ENCODE data around the gene RNGTT. TPM values are rescaled to one million over a fixed set of nuclear protein-coding genes. Genes with fewer than 3 reads are reported as not detected.

The RNGTT gene
- total and polyA plus RNA-seq, 2 experiments from 2014 or later, result 7.4 to 15.6 TPM

DNA sequence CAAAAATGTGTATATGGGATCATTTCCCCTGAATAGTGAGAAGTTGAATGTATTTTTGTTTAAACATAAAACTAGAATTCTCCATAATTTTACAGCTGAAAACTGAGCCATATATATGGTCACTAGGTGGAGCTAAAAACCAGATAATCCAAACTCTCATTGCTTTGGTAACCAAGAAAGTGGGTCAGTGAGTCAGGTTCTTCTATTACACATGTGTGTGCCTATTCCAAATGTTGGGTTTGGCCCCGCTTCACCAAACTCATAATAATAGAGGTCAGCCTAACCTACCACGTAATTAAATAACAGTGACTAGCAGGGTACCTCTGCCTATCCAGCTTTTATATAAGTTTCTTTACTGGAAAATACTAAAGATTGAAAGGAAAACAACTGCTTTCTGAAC, 19.3 kb upstream of the RNGTT start:
- Histone ChIP-seq H3K4me1 (ENCODE audit: insufficient read depth) (no peaks in the 10 kb centered on the region), H2AFZ (no peak overlapping the region), H3K9me2 (replicated peaks; ENCODE audit: insufficient read depth) (no peaks in the 10 kb centered on the region), H3K9me3 (ENCODE audit: low read depth) (no peaks in the 10 kb centered on the region), H3K4me2 (peak overlapping the region; percentile 29), H3K4me3 (no peak overlapping the region), H3K27me3 (no peaks in the 10 kb centered on the region), H4K20me1 (ENCODE audit: insufficient read depth, poor library complexity, severe bottlenecking) (no peaks in the 10 kb centered on the region), H3K79me2 (no peaks in the 10 kb centered on the region), H3K27ac (no peak overlapping the region), H3K36me3 (replicated peaks; ENCODE audit: insufficient read depth, low read depth) (no peaks in the 10 kb centered on the region)
- WGBS (ENCODE audit: low lambda C conversion rate, missing lambda C conversion rate), result 0% methylated on average over 2 of the region's 2 CpGs
- TF ChIP-seq, protein P1, sequence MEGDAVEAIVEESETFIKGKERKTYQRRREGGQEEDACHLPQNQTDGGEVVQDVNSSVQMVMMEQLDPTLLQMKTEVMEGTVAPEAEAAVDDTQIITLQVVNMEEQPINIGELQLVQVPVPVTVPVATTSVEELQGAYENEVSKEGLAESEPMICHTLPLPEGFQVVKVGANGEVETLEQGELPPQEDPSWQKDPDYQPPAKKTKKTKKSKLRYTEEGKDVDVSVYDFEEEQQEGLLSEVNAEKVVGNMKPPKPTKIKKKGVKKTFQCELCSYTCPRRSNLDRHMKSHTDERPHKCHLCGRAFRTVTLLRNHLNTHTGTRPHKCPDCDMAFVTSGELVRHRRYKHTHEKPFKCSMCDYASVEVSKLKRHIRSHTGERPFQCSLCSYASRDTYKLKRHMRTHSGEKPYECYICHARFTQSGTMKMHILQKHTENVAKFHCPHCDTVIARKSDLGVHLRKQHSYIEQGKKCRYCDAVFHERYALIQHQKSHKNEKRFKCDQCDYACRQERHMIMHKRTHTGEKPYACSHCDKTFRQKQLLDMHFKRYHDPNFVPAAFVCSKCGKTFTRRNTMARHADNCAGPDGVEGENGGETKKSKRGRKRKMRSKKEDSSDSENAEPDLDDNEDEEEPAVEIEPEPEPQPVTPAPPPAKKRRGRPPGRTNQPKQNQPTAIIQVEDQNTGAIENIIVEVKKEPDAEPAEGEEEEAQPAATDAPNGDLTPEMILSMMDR (IDR thresholded peaks at IDR 0.05; ENCODE audit: poor library complexity), result peak; percentile 86
- TF ChIP-seq EZH2 (IDR thresholded peaks at IDR 0.05; ENCODE audit: borderline replicate concordance), result no peak
- peak; percentile 71 for DNase-seq (ENCODE audit: low spot score)

DNA sequence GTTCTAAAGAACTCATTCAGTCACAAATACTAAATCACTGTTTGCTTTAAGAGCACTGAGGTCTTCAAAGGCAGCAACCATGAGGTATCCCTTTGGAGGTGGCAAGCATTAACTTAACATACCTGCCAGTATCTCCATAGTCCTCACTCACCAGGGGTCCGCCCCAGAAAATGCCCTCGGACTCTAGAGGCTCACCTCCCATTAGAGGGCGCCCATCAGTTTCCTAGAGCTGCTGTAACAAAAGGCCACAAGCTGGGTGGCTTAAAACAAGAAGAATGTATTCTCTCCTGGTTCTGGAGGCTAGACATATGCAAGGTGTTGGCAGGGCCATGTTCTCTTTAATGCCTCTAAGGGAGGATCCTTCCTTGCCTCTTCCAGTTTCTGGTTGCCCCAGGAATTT, 12.0 kb upstream of the RNGTT start:
- Histone ChIP-seq H3K4me3 (no peak overlapping the region), H3K27ac (no peak overlapping the region), H3K79me2 (no peaks in the 10 kb centered on the region), H3K4me2 (no peak overlapping the region), H3K27me3 (no peaks in the 10 kb centered on the region), H3K36me3 (replicated peaks; ENCODE audit: insufficient read depth, low read depth) (no peaks in the 10 kb centered on the region), H3K9me2 (replicated peaks; ENCODE audit: insufficient read depth) (no peaks in the 10 kb centered on the region), H3K9me3 (ENCODE audit: low read depth) (no peaks in the 10 kb centered on the region), H2AFZ (no peak overlapping the region), H3K4me1 (ENCODE audit: insufficient read depth) (no peaks in the 10 kb centered on the region), H4K20me1 (ENCODE audit: insufficient read depth, poor library complexity, severe bottlenecking) (no peaks in the 10 kb centered on the region)
- 61% methylated on average over 3 of the region's 3 CpGs for WGBS (ENCODE audit: low lambda C conversion rate, missing lambda C conversion rate)
- TF ChIP-seq EZH2phosphoT487 (IDR thresholded peaks at IDR 0.05; ENCODE audit: low read depth, severe bottlenecking, unreplicated experiment), result no peak
- TF ChIP-seq, protein P1 (IDR thresholded peaks at IDR 0.05; ENCODE audit: poor library complexity), result no peak
- no peak for TF ChIP-seq EZH2 (IDR thresholded peaks at IDR 0.05; ENCODE audit: borderline replicate concordance)
- DNase-seq (ENCODE audit: low spot score), result no peak

DNA sequence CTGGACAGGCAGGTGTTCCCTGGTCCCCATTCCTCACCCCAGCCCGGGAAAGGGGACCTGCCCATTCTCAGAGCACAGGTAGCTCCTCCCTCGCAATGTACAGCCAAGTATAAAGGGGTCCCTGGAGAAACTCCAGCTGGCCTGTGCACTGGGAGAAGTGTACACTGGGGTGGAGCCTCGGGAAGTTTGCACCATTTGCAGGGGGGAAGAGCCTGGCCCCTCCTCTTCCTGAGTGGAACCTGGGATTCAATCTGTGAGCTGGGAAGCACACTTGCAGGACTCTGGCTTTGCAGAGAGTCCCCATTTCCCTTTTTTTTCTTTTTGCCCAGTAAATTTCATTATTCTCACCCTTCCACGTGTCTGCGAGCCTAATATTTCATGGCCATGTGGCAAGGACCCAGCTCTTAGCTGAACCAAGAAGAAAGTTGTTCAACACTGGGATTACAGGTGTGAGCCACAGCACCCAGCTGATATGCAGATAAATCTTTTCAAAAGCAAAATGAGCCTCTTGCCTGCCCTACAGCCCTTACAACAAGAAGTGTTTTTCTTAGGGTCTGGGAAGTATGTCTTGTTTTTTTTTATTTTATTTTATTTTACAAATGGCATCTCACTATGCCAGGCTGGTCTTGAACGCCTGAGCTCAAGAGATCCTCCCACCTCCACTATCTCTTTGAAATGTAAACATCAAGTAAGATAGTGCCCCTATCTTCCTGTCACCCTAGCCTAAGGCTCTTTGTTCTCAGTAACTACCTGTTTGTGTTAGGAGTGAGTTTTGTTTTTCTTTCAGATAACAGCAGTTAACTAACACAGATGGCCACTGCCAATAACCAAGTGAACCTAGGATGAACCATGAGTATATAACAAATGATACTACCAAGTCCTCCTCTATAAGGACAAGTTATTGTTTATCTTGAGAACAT, 9.3 kb upstream of the RNGTT start:
- Histone ChIP-seq H3K9me3 (ENCODE audit: low read depth) (peaks cover 3% of the 10 kb centered on the region), H3K27me3 (no peaks in the 10 kb centered on the region), H2AFZ (no peak overlapping the region), H4K20me1 (ENCODE audit: insufficient read depth, poor library complexity, severe bottlenecking) (no peaks in the 10 kb centered on the region), H3K79me2 (no peaks in the 10 kb centered on the region), H3K4me3 (no peak overlapping the region), H3K36me3 (replicated peaks; ENCODE audit: insufficient read depth, low read depth) (no peaks in the 10 kb centered on the region), H3K27ac (no peak overlapping the region), H3K9me2 (replicated peaks; ENCODE audit: insufficient read depth) (no peaks in the 10 kb centered on the region), H3K4me2 (no peak overlapping the region), H3K4me1 (ENCODE audit: insufficient read depth) (no peaks in the 10 kb centered on the region)
- no peak for DNase-seq (ENCODE audit: low spot score)
- TF ChIP-seq EZH2 (IDR thresholded peaks at IDR 0.05; ENCODE audit: borderline replicate concordance) (no peak), EZH2phosphoT487 (IDR thresholded peaks at IDR 0.05; ENCODE audit: low read depth, severe bottlenecking, unreplicated experiment) (no peak)
- TF ChIP-seq, protein P1 (IDR thresholded peaks at IDR 0.05; ENCODE audit: poor library complexity), result no peak
- WGBS (ENCODE audit: low lambda C conversion rate, missing lambda C conversion rate), result 41% methylated on average over 6 of the region's 6 CpGs

Data from hepatocyte (in vitro differentiated cells).